22Rv1 (cell line): ENCODE data around the gene ENHO.

ENCODE experiments used
- ZFX ChIP-seq: fragments of 450-650 bp; IDR thresholded peaks from 2 replicates; pipeline ENCODE4 v1.6.1; 2017; ENCODE audit warnings: antibody characterized with exemption, borderline replicate concordance
- TF ChIP-seq, protein P1 (sequence below): fragments of 450-650 bp; IDR thresholded peaks from 2 replicates; pipeline ENCODE4 v1.5.1; 2017; ENCODE audit warnings: mild to moderate bottlenecking

DNA sequence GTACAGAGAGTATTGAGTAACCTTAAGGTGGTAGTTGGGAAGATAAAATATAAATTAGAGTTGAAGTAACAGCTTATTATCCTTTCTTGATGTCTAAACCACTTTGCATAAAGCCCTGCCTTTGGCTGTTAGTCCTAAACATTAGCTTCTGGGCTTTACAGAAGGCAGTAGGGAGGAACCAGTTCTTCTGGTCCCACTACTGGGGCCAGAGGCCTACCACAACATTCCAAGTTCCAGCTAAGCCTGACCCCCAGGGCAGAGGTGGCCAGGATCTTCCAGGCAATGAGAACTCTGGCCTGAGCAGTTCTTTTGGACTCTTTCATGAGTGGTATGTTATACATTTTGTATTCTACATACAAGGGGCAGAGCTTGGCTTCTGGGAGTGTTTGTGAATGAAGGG is 38.1 kb downstream of the ENHO start:
- TF ChIP-seq, protein P1, sequence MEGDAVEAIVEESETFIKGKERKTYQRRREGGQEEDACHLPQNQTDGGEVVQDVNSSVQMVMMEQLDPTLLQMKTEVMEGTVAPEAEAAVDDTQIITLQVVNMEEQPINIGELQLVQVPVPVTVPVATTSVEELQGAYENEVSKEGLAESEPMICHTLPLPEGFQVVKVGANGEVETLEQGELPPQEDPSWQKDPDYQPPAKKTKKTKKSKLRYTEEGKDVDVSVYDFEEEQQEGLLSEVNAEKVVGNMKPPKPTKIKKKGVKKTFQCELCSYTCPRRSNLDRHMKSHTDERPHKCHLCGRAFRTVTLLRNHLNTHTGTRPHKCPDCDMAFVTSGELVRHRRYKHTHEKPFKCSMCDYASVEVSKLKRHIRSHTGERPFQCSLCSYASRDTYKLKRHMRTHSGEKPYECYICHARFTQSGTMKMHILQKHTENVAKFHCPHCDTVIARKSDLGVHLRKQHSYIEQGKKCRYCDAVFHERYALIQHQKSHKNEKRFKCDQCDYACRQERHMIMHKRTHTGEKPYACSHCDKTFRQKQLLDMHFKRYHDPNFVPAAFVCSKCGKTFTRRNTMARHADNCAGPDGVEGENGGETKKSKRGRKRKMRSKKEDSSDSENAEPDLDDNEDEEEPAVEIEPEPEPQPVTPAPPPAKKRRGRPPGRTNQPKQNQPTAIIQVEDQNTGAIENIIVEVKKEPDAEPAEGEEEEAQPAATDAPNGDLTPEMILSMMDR = no peak
- TF ChIP-seq ZFX = no peak
